PC-9 (cell line): Measurements from ENCODE around the gene SKP2.

Experiments
- EZH2 ChIP-seq: fragments of 200-600 bp; sonication (generic); IDR thresholded peaks from 2 replicates; pipeline ENCODE4 v1.8.0; 2017; ENCODE audit warnings: antibody characterized with exemption, low read depth
- TF ChIP-seq, protein P1 (sequence below): fragments of 200-600 bp; sonication (generic); conservative IDR thresholded peaks from 2 replicates; pipeline ENCODE4 v1.6.1; 2017; ENCODE audit warnings: mixed run types, antibody characterized with exemption, mild to moderate bottlenecking, moderate library complexity

DNA sequence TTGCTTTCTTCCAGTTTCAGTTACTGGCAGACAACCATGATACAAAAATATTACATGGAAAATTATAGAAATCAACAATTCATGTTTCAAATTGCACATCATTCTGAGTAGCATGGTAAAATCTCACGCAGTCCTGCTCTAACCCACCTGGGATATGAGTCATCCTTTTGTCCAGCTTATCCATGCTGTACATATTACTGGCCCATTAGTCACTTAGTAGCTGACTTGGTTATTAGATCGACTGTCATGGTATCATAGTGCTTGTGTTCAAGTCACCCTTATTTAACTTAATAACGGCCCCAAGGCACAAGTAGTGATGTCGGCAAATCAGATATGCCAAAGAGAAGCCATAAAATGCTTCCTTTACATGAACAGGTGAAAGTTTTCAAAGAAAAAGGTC lies 48.6 kb downstream of the SKP2 start:
- TF ChIP-seq, protein P1, sequence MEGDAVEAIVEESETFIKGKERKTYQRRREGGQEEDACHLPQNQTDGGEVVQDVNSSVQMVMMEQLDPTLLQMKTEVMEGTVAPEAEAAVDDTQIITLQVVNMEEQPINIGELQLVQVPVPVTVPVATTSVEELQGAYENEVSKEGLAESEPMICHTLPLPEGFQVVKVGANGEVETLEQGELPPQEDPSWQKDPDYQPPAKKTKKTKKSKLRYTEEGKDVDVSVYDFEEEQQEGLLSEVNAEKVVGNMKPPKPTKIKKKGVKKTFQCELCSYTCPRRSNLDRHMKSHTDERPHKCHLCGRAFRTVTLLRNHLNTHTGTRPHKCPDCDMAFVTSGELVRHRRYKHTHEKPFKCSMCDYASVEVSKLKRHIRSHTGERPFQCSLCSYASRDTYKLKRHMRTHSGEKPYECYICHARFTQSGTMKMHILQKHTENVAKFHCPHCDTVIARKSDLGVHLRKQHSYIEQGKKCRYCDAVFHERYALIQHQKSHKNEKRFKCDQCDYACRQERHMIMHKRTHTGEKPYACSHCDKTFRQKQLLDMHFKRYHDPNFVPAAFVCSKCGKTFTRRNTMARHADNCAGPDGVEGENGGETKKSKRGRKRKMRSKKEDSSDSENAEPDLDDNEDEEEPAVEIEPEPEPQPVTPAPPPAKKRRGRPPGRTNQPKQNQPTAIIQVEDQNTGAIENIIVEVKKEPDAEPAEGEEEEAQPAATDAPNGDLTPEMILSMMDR, result no peak
- no peak for TF ChIP-seq EZH2
